Psoas muscle (tissue), 8 donors: Measurements from ENCODE around the gene RAC3. TPM values are rescaled to one million over a fixed set of nuclear protein-coding genes. Genes with fewer than 3 reads are reported as not detected.

Experiments used
- ATAC-seq, 4 donors: fragments of 200-7000 bp; cut with Tn5 transposase; one replicate each; pipeline ENCODE4 v1.9.1; 2020; ENCODE audit warnings: moderate library complexity in 3 of 4, mild to moderate bottlenecking in 2 of 4
- DNase-seq, 2 donors: peaks; one replicate each; pipeline ENCODE4 v3.0.0-alpha.2; 2020
- H3K27ac ChIP-seq: fragments of 200-600 bp; one replicate; pipeline ENCODE4 v1.8.0; 2022
- H3K27me3 ChIP-seq, 3 donors: fragments of 200-600 bp in 1 of 3; one replicate each; pipeline versions ENCODE4 v1.6.1 to v1.8.0; 2013 to 2022; ENCODE audit warnings: low read length in 2 of 3, mild to moderate bottlenecking in 2 of 3, moderate library complexity in 1 of 3; ENCODE audit not compliant: insufficient read depth in 3 of 3
- H3K36me3 ChIP-seq, 2 donors: fragments of 200-600 bp in 1 of 2; one replicate each; pipeline versions ENCODE4 v1.6.1 to v1.8.0; 2013 to 2022; ENCODE audit warnings: low read depth in 1 of 2, mild to moderate bottlenecking in 1 of 2, moderate library complexity in 1 of 2; ENCODE audit not compliant: insufficient read depth in 1 of 2
- H3K4me1 ChIP-seq: fragments of 200-600 bp; one replicate; pipeline ENCODE4 v1.8.0; 2022
- H3K4me3 ChIP-seq: fragments of 200-600 bp; one replicate; pipeline ENCODE4 v1.8.0; 2022; ENCODE audit warnings: mild to moderate bottlenecking
- H3K9me3 ChIP-seq: fragments of 200-600 bp; one replicate; pipeline ENCODE4 v1.8.0; 2022
- CTCF ChIP-seq: fragments of 200-600 bp; IDR thresholded peaks from one replicate; pipeline ENCODE4 v1.8.0; 2022; ENCODE audit warnings: antibody characterized with exemption
- whole genome bisulfite sequencing, 3 donors: extraction: QIAGEN DNeasy Blood & Tissue Kit; methylation state at CpG; one replicate each; pipeline versions ENCODE4 v1.1.6 to v1.1.7; 2013; 5-methylcytosine and 5-hydroxymethylcytosine counted together
- intact Hi-C, 2 donors: fragments of 100-400 bp; cut with DNase I; formaldehyde crosslinking; loops; one replicate each; pipeline versions ENCODE4 v1.11.0 to v1.14.2; 2022
- polyA plus RNA-seq, 3 donors: library from polyadenylated mRNA; stranded (reverse); fragments of 200-250 nt; gene quantifications; one replicate each; pipeline ENCODE4 v1.2.3, GENCODE V29; 2013
- total RNA-seq, 4 donors: library from RNA; stranded (reverse); fragmentation: NEBNext Ultra II Directional in 2 of 4; extraction: Animal tissue kit (Norgen Biotek cat#: 25700) in 2 of 4; gene quantifications; one replicate each; pipeline versions ENCODE4 v1.2.1 to v1.2.4, GENCODE V29; 2021 to 2023
- donor health status: healthy with polysubstance abuse.
- donor health status: DM: no; HTN: no; CAD: no; lungs with moderate emphysema.
- donor health status: Bipolar disorder and iron deficiency.
- donor health status: healthy.
- donor health status: DM: yes; HTN: yes; CAD: no.
- donor health status: DM: no; HTN: no; CAD: no.
- donor health status: DM: no; HTN: no; CAD: no.
- donor health status: DM: yes; HTN: yes; CAD: no.

RAC3 gene
- total and polyA plus RNA-seq, 7 donors, result 0.05 to 0.83 TPM; not detected in 5

GRCh38 chr17:82031885-82032627 lies 578 bp downstream of the RAC3 start:
- WGBS, 3 donors, result 17 to 21% (median 18%) methylated on average over 29 to 59 of the region's 59 CpGs

GRCh38 chr17:82033359-82034085 lies 2.0 kb downstream of the RAC3 start:
- H3K27ac ChIP-seq, result no peak overlapping the region
- no peak for TF ChIP-seq CTCF
- ATAC-seq, result no peak
- peaks cover 0 to 17% (median 0%) of the 10 kb centered on the region in 3 donors for H3K27me3 ChIP-seq
- peaks cover 0 to 7% of the 10 kb centered on the region in 2 donors for H3K36me3 ChIP-seq
- DNase-seq, result no peak
- H3K4me1 ChIP-seq, result peaks cover 24% of the 10 kb centered on the region
- WGBS, 3 donors, result 89 to 94% (median 92%) methylated on average over 32 to 38 of the region's 38 CpGs
- H3K4me3 ChIP-seq, result no peak overlapping the region
- intact Hi-C loops, result loop anchor here in 1 of 2 donors (5.0 to 10.0 kb wide), 2 partner anchors 69 to 271 kb away; no protein-coding TSS in a partner anchor
- no peaks in the 10 kb centered on the region for H3K9me3 ChIP-seq

More at GRCh38 chr17:82031885-82032627, 578 bp downstream of the RAC3 start:
- H3K9me3 ChIP-seq, result no peaks in the 10 kb centered on the region
- peaks cover 0 to 17% (median 0%) of the 10 kb centered on the region in 3 donors for H3K27me3 ChIP-seq
- DNase-seq (no peak), ATAC-seq (no peak)
- H3K36me3 ChIP-seq, result peaks cover 0 to 7% of the 10 kb centered on the region in 2 donors
- peaks cover 24% of the 10 kb centered on the region for H3K4me1 ChIP-seq
- peak overlapping the region; percentile 18 for H3K4me3 ChIP-seq
- intact Hi-C loops, result loop anchor here (2.0 to 10.0 kb wide), 3 partner anchors 70 to 273 kb away; no protein-coding TSS in a partner anchor
- TF ChIP-seq CTCF, result no peak
- no peak overlapping the region for H3K27ac ChIP-seq

GRCh38 chr17:82034371-82035011 lies 3.0 kb downstream of the RAC3 start:
- no peak overlapping the region for H3K27ac ChIP-seq
- DNase-seq (no peak), ATAC-seq (no peak)
- peaks cover 0 to 17% (median 0%) of the 10 kb centered on the region in 3 donors for H3K27me3 ChIP-seq
- WGBS, 3 donors, result 76 to 78% (median 76%) methylated on average over 22 to 23 of the region's 23 CpGs
- H3K36me3 ChIP-seq, result peaks cover 0 to 7% of the 10 kb centered on the region in 2 donors
- no peak for TF ChIP-seq CTCF
- no peak overlapping the region for H3K4me3 ChIP-seq
- H3K9me3 ChIP-seq, result no peaks in the 10 kb centered on the region
- H3K4me1 ChIP-seq, result peaks cover 24% of the 10 kb centered on the region
- intact Hi-C loops, result loop anchor here in 1 of 2 donors (5.0 to 10.0 kb wide), 2 partner anchors 68 to 270 kb away; no protein-coding TSS in a partner anchor

- intact Hi-C loops, result loop anchor here in 1 of 2 donors (10.0 kb wide), 1 partner anchor 269 kb away; no protein-coding TSS in a partner anchor
- 88 to 92% (median 89%) methylated on average over 8 of the region's 8 CpGs for WGBS, 3 donors
- no peak for ATAC-seq
Measured at GRCh38 chr17:82035488-82035887, 4.0 kb downstream of the RAC3 start.

More at GRCh38 chr17:82035488-82035887, 4.0 kb downstream of the RAC3 start:
- Histone ChIP-seq H3K27ac (no peak overlapping the region), H3K27me3 (peaks cover 0 to 17% (median 0%) of the 10 kb centered on the region in 3 donors), H3K4me3 (no peak overlapping the region), H3K9me3 (no peaks in the 10 kb centered on the region), H3K4me1 (peaks cover 19% of the 10 kb centered on the region), H3K36me3 (peaks cover 0 to 7% of the 10 kb centered on the region in 2 donors)
- no peak for DNase-seq
- TF ChIP-seq CTCF, result no peak
